ENCODE data around the gene UBE2L5.

DNA sequence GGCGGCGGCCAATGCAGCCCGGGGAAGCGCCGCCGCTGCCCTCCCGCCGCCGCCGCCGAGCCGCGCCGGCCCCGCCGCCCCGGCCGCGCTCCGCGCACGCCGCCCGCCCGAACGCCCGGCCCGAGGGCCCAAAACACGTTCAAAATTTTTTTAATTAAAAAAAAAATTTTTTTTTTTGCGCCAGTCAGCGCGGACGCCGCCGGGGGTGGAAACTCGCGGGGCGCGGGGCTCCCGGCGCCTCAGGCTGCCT, 43.0 kb downstream of the UBE2L5 start:
- TF ChIP-seq, protein P1, sequence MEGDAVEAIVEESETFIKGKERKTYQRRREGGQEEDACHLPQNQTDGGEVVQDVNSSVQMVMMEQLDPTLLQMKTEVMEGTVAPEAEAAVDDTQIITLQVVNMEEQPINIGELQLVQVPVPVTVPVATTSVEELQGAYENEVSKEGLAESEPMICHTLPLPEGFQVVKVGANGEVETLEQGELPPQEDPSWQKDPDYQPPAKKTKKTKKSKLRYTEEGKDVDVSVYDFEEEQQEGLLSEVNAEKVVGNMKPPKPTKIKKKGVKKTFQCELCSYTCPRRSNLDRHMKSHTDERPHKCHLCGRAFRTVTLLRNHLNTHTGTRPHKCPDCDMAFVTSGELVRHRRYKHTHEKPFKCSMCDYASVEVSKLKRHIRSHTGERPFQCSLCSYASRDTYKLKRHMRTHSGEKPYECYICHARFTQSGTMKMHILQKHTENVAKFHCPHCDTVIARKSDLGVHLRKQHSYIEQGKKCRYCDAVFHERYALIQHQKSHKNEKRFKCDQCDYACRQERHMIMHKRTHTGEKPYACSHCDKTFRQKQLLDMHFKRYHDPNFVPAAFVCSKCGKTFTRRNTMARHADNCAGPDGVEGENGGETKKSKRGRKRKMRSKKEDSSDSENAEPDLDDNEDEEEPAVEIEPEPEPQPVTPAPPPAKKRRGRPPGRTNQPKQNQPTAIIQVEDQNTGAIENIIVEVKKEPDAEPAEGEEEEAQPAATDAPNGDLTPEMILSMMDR (IDR thresholded peaks at IDR 0.05) = no peak
- TF ChIP-seq POLR2A (IDR thresholded peaks at IDR 0.05) = no peak

Measured in testis (tissue), 2 donors.